IPS-18a (cell line): ENCODE data around the gene SPIRE2.
"Not testable (repeated sequence)": the region's sequence is repeated elsewhere in the genome, so short reads cannot be mapped to it uniquely, and the experiment has no call there.

Experiments
- H3K27ac ChIP-seq: one replicate; pipeline ENCODE4 v1.5.1; 2013; ENCODE audit warnings: low read length
- H3K27me3 ChIP-seq: one replicate; pipeline ENCODE4 v1.6.1; 2013; ENCODE audit warnings: mild to moderate bottlenecking, low read length; ENCODE audit not compliant: control insufficient read depth, insufficient read depth
- H3K36me3 ChIP-seq: one replicate; pipeline ENCODE4 v1.6.1; 2013; ENCODE audit warnings: low read depth, low read length; ENCODE audit not compliant: control insufficient read depth
- H3K4me1 ChIP-seq: one replicate; pipeline ENCODE4 v1.6.1; 2013; ENCODE audit warnings: low read depth, low read length; ENCODE audit not compliant: control insufficient read depth
- H3K4me3 ChIP-seq: one replicate; pipeline ENCODE4 v1.5.1; 2013; ENCODE audit warnings: low read length
- H3K9ac ChIP-seq: one replicate; pipeline ENCODE4 v1.6.1; 2013; ENCODE audit warnings: mild to moderate bottlenecking, low read length, moderate library complexity
- H3K9me3 ChIP-seq: one replicate; pipeline ENCODE4 v1.6.1; 2013; ENCODE audit warnings: low read depth, low read length; ENCODE audit not compliant: control insufficient read depth

SPIRE2 gene

GRCh38 chr16:89828199-89828869 is at the start of gene SPIRE2:
SPIRE2 (plus strand) TSS chr16:89828475; CDS start chr16:89828551, 76 bp downstream.
- Histone ChIP-seq H3K4me3 (peak within 1 kb of the TSS; percentile 76), H3K27me3 (no peaks in the 10 kb centered on the region), H3K9ac (peak within 1 kb of the TSS; percentile 51), H3K4me1 (peaks cover 3% of the 10 kb centered on the region), H3K27ac (no peak within 1 kb of the TSS), H3K9me3 (no peaks in the 10 kb centered on the region), H3K36me3 (no peaks in the 10 kb centered on the region)

- no peaks in the 10 kb centered on the region for H3K27me3 ChIP-seq
- no peaks in the 10 kb centered on the region for H3K4me1 ChIP-seq
- H3K36me3 ChIP-seq, result peaks cover 53% of the 10 kb centered on the region
- no peak overlapping the region for H3K27ac ChIP-seq
- H3K4me3 ChIP-seq, result no peak overlapping the region
- no peak overlapping the region for H3K9ac ChIP-seq
- no peaks in the 10 kb centered on the region for H3K9me3 ChIP-seq
Measured at GRCh38 chr16:89779231-89779908, 48.9 kb upstream of the SPIRE2 start.

GRCh38 chr16:89779909-89780305 is 48.4 kb upstream of the SPIRE2 start:
- H3K4me3 ChIP-seq, result no peak overlapping the region
- H3K9ac ChIP-seq, result no peak overlapping the region
- H3K36me3 ChIP-seq, result peaks cover 56% of the 10 kb centered on the region

GRCh38 chr16:89782489-89782888 is 45.8 kb upstream of the SPIRE2 start:
- Histone ChIP-seq H3K36me3 (peaks cover 66% of the 10 kb centered on the region), H3K4me1 (no peaks in the 10 kb centered on the region), H3K27ac (no peak overlapping the region), H3K4me3 (no peak overlapping the region), H3K27me3 (no peaks in the 10 kb centered on the region), H3K9me3 (no peaks in the 10 kb centered on the region), H3K9ac (no peak overlapping the region)

More at GRCh38 chr16:89779909-89780305, 48.4 kb upstream of the SPIRE2 start:
- Histone ChIP-seq H3K27me3 (no peaks in the 10 kb centered on the region), H3K27ac (no peak overlapping the region), H3K9me3 (no peaks in the 10 kb centered on the region), H3K4me1 (no peaks in the 10 kb centered on the region)

- peaks cover 61% of the 10 kb centered on the region for H3K36me3 ChIP-seq
- H3K9ac ChIP-seq, H3K9me3 ChIP-seq, H3K4me3 ChIP-seq, H3K4me1 ChIP-seq, H3K27me3 ChIP-seq, H3K27ac ChIP-seq: not testable (repeated sequence)
Measured at GRCh38 chr16:89783952-89784351, 44.3 kb upstream of the SPIRE2 start.

- Histone ChIP-seq H3K27ac (no peak overlapping the region), H3K4me1 (no peaks in the 10 kb centered on the region), H3K9ac (no peak overlapping the region), H3K9me3 (no peaks in the 10 kb centered on the region), H3K36me3 (peaks cover 57% of the 10 kb centered on the region), H3K27me3 (no peaks in the 10 kb centered on the region), H3K4me3 (no peak overlapping the region)
Measured at GRCh38 chr16:89784406-89784805, 43.9 kb upstream of the SPIRE2 start.

- no peak overlapping the region for H3K4me3 ChIP-seq
- no peaks in the 10 kb centered on the region for H3K4me1 ChIP-seq
- no peaks in the 10 kb centered on the region for H3K9me3 ChIP-seq
- H3K27ac ChIP-seq, result no peak overlapping the region
- H3K9ac ChIP-seq, result no peak overlapping the region
- H3K27me3 ChIP-seq, result no peaks in the 10 kb centered on the region
- H3K36me3 ChIP-seq, result peaks cover 59% of the 10 kb centered on the region
Measured at GRCh38 chr16:89785523-89786155, 42.6 kb upstream of the SPIRE2 start.

GRCh38 chr16:89786474-89787364 is 41.6 kb upstream of the SPIRE2 start:
- Histone ChIP-seq H3K27me3 (no peaks in the 10 kb centered on the region), H3K36me3 (peaks cover 69% of the 10 kb centered on the region)

GRCh38 chr16:89787365-89787805 is 40.9 kb upstream of the SPIRE2 start:
- no peaks in the 10 kb centered on the region for H3K27me3 ChIP-seq
- H3K9ac ChIP-seq, result no peak overlapping the region
- no peaks in the 10 kb centered on the region for H3K9me3 ChIP-seq
- H3K36me3 ChIP-seq, result peaks cover 74% of the 10 kb centered on the region
- no peak overlapping the region for H3K27ac ChIP-seq
- no peaks in the 10 kb centered on the region for H3K4me1 ChIP-seq
- H3K4me3 ChIP-seq, result no peak overlapping the region

More at GRCh38 chr16:89786474-89787364, 41.6 kb upstream of the SPIRE2 start:
- Histone ChIP-seq H3K9me3 (no peaks in the 10 kb centered on the region), H3K4me1 (no peaks in the 10 kb centered on the region), H3K27ac (no peak overlapping the region), H3K9ac (no peak overlapping the region), H3K4me3 (no peak overlapping the region)

GRCh38 chr16:89791278-89791995 is 36.8 kb upstream of the SPIRE2 start:
- Histone ChIP-seq H3K27ac (no peak overlapping the region), H3K9ac (no peak overlapping the region), H3K27me3 (no peaks in the 10 kb centered on the region), H3K4me3 (no peak overlapping the region), H3K9me3 (no peaks in the 10 kb centered on the region), H3K36me3 (peaks cover 53% of the 10 kb centered on the region), H3K4me1 (no peaks in the 10 kb centered on the region)
